ENCODE measurements around the gene GRAMD4. TPM values are rescaled to one million over a fixed set of nuclear protein-coding genes. Genes with fewer than 3 reads are reported as not detected.

GRAMD4 gene
- total RNA-seq, 2 donors from 2014 or later: 118 to 141 TPM

DNA sequence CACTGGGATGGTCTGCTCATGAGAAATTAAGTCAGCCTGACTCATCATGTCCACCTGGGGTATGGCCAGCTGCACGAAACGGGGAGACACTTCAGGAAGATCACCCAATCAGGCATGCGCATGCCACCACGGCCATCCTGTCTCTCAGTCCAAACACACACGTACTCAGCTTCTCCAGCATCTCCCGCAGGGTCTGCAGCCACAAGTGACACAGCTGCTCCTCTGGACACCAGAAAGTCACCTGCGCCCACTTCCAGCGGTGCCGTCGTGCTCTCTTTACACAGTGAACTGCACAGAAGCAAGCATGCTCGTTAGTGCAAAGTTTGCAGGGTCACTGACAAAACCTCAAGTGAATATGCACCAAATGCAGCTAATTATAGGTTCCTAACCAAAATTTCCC lies 99.7 kb downstream of the GRAMD4 start:
- Histone ChIP-seq H3K4me3 (no peak overlapping the region), H3K4me1 (no peaks in the 10 kb centered on the region), H3K36me3 (no peaks in the 10 kb centered on the region), H3K9me3 (no peaks in the 10 kb centered on the region), H3K9ac (ENCODE audit: low read depth in 2 of 2, low read length in 2 of 2) (no peak overlapping the region), H3K27ac (no peak overlapping the region), H3K27me3 (no peaks in the 10 kb centered on the region)
- TF ChIP-seq, protein P1, sequence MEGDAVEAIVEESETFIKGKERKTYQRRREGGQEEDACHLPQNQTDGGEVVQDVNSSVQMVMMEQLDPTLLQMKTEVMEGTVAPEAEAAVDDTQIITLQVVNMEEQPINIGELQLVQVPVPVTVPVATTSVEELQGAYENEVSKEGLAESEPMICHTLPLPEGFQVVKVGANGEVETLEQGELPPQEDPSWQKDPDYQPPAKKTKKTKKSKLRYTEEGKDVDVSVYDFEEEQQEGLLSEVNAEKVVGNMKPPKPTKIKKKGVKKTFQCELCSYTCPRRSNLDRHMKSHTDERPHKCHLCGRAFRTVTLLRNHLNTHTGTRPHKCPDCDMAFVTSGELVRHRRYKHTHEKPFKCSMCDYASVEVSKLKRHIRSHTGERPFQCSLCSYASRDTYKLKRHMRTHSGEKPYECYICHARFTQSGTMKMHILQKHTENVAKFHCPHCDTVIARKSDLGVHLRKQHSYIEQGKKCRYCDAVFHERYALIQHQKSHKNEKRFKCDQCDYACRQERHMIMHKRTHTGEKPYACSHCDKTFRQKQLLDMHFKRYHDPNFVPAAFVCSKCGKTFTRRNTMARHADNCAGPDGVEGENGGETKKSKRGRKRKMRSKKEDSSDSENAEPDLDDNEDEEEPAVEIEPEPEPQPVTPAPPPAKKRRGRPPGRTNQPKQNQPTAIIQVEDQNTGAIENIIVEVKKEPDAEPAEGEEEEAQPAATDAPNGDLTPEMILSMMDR (IDR thresholded peaks at IDR 0.05): no peak
- intact Hi-C loops (cut with DNase I): no loop called here
- DNase-seq: no peak

DNA sequence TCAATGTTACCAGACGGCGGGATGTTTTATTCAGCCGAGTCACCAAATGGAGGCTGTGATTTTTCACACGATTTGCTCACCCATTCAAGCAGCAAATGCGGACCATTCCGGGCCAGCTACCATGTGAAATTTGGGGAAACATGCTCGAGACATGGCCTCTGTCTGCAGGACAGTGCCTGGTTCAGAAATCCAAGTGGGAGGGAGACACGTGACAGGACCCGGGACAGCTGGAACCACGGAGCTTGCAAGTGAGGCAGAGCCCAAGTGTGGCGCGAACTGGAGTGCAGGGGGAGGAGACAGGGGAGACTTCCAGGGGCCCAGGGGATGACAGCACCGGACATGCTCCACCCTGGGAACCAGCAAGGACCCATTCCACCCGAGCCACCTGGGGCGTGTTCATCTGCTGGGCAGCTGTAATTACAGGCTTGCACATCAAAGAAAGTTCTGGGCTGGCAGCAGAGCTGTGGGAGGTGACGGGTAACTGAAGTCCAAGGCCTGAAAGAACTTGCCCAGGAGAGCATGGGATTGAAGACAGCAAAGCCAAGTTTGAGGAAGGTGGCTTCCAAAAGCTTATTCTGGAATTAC lies 101.4 kb downstream of the GRAMD4 start:
- intact Hi-C loops (cut with DNase I): no loop called here
- no peaks in the 10 kb centered on the region for H3K9me3 ChIP-seq
- H3K27ac ChIP-seq: no peak overlapping the region
- DNase-seq: no peak
- no peak overlapping the region for H3K4me3 ChIP-seq
- no peaks in the 10 kb centered on the region for H3K36me3 ChIP-seq
- peaks cover 4% of the 10 kb centered on the region for H3K4me1 ChIP-seq
- TF ChIP-seq, protein P1 (IDR thresholded peaks at IDR 0.05): no peak
- H3K9ac ChIP-seq (ENCODE audit: low read depth in 2 of 2, low read length in 2 of 2): no peak overlapping the region
- H3K27me3 ChIP-seq: no peaks in the 10 kb centered on the region

DNA sequence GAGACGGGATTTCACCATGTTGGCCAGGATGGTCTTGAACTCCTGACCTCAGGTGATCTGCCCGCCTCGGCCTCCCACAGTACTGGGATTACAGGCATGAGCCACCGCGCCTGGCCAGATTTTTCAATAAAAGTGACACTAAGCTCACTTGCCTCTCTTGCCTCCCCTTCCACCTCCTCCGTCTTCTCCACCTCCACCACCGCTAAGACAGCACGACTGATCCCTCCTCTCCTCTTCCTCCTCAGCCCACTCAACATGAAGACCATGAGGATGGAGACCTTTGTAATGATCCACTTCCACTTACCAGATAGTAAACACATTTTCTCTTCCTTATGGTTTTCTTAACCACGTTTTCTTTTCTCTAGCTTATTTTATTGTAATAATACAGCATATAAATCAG lies 103.7 kb downstream of the GRAMD4 start:
- Histone ChIP-seq H3K27ac (no peak overlapping the region), H3K9ac (ENCODE audit: low read depth in 2 of 2, low read length in 2 of 2) (no peak overlapping the region), H3K9me3 (no peaks in the 10 kb centered on the region), H3K4me3 (no peak overlapping the region), H3K4me1 (peaks cover 10% of the 10 kb centered on the region), H3K36me3 (no peaks in the 10 kb centered on the region), H3K27me3 (no peaks in the 10 kb centered on the region)
- intact Hi-C loops (cut with DNase I): no loop called here
- TF ChIP-seq, protein P1 (IDR thresholded peaks at IDR 0.05): no peak
- DNase-seq: no peak

DNA sequence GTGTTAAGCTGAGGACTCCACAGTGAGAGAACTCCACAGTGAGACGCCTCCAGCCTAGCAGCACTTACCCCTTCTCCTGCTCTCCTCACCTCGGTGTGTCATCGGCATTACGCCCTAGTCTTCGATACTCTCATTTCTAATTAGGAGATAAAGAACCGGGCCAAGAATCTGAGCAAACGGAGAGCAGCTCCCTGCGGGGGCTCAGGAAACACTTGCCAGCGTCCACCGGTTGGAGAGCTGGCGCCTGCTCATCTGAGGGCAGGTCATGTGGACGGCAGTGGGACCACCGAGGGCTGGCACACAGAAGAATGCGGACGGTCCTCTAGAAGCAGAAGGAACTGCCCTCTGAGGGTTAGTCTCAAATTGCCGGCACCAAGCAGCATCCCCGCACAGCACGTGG lies 104.9 kb downstream of the GRAMD4 start:
- H3K9me3 ChIP-seq: no peaks in the 10 kb centered on the region
- intact Hi-C loops (cut with DNase I): no loop called here
- TF ChIP-seq, protein P1 (IDR thresholded peaks at IDR 0.05): no peak
- H3K4me3 ChIP-seq: no peak overlapping the region
- H3K27ac ChIP-seq: no peak overlapping the region
- no peak for DNase-seq
- no peaks in the 10 kb centered on the region for H3K27me3 ChIP-seq
- H3K36me3 ChIP-seq: no peaks in the 10 kb centered on the region
- peaks cover 10% of the 10 kb centered on the region for H3K4me1 ChIP-seq
- H3K9ac ChIP-seq (ENCODE audit: low read depth in 2 of 2, low read length in 2 of 2): no peak overlapping the region

DNA sequence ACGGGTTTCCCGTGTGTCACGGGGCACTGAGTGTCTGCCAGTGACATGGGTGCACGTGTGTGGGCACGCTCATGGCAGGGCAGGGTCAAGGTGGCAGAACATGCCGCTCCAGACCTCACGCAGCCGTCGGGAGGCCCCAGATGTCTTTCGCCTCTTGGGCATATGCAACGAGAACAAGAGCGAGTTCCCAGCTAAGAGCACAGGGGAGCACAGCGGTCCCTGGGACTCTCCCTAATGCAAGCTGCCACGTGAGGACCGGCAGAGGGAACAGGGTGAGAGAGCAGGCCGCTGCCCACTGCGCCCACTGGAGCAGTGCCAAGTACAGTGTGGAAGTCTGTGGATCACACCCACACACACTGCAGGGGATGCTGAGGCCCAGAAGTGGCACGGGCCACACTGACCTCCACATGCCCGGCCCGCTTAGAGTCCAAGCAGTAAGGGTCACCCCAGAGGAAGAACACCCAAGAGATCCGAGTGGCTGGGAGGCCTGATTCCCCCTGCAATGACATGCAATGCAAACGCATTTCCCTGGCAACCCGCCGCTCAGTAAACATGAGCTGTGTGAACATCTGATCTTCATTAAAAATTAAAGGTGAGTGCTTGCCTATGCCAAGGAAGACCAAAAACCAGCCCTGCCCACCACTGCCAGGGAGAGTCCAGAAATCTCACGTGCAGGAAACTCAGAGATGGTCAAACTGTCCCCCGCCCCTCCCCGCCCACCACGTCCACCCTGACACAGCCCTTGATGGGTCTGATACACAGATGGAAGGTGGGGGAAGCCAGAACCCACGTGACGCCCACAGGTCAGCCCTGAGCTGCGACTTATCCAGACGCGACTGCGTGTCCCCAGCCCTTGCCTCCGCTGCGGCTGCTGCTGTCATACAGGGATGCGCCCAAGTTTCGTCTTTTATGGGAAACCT lies 106.1 kb downstream of the GRAMD4 start:
- Histone ChIP-seq H3K27me3 (no peaks in the 10 kb centered on the region), H3K9ac (ENCODE audit: low read depth in 2 of 2, low read length in 2 of 2) (no peak overlapping the region), H3K4me1 (peaks cover 16% of the 10 kb centered on the region), H3K36me3 (no peaks in the 10 kb centered on the region), H3K4me3 (no peak overlapping the region), H3K27ac (no peak overlapping the region), H3K9me3 (no peaks in the 10 kb centered on the region)
- no peak for DNase-seq
- intact Hi-C loops (cut with DNase I): no loop called here
- TF ChIP-seq, protein P1 (IDR thresholded peaks at IDR 0.05): no peak
